ENCODE results near the gene CEP170B.
A peak's percentile ranks its signal among the peaks of the same experiment; 100 is the strongest.

- TF ChIP-seq, protein P1, sequence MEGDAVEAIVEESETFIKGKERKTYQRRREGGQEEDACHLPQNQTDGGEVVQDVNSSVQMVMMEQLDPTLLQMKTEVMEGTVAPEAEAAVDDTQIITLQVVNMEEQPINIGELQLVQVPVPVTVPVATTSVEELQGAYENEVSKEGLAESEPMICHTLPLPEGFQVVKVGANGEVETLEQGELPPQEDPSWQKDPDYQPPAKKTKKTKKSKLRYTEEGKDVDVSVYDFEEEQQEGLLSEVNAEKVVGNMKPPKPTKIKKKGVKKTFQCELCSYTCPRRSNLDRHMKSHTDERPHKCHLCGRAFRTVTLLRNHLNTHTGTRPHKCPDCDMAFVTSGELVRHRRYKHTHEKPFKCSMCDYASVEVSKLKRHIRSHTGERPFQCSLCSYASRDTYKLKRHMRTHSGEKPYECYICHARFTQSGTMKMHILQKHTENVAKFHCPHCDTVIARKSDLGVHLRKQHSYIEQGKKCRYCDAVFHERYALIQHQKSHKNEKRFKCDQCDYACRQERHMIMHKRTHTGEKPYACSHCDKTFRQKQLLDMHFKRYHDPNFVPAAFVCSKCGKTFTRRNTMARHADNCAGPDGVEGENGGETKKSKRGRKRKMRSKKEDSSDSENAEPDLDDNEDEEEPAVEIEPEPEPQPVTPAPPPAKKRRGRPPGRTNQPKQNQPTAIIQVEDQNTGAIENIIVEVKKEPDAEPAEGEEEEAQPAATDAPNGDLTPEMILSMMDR (conservative IDR thresholded peaks at IDR 0.05), result no peak
- peak; percentile 87 for TF ChIP-seq ZFX (IDR thresholded peaks at IDR 0.05)
Observed at GRCh38 chr14:104865631-104866441, 768 bp downstream of the CEP170B start.
